ENCODE measurements around the gene SLC25A44. TPM values are rescaled to one million over a fixed set of nuclear protein-coding genes. Genes with fewer than 3 reads are reported as not detected.

The SLC25A44 gene
- total RNA-seq, 2 experiments from 2014 or later = 11.6 to 13.0 TPM

GRCh38 chr1:156160000-156160742 lies 33.7 kb upstream of the SLC25A44 start:
- no peaks in the 10 kb centered on the region for H3K9me3 Mint-ChIP-seq
- no peaks in the 10 kb centered on the region for H3K27me3 Mint-ChIP-seq
- no peaks in the 10 kb centered on the region for H3K9me3 ChIP-seq (ENCODE audit: control insufficient read depth in 1 of 2, insufficient read depth in 1 of 2, low read length in 2 of 2)
- DNase-seq (peak in 1 of 14 experiments; percentile 43), ATAC-seq (ENCODE audit: poor library complexity) (no peak)
- no peak overlapping the region for H3K27ac ChIP-seq (ENCODE audit: low read depth in 1 of 2, low read length in 2 of 2)
- CTCF ChIA-PET = no interaction called here
- H3K27ac Mint-ChIP-seq = peak overlapping the region; percentile 54
- no peaks in the 10 kb centered on the region for H3K27me3 ChIP-seq (ENCODE audit: control insufficient read depth in 1 of 2, insufficient read depth in 2 of 2, low read length in 2 of 2)
- no peaks in the 10 kb centered on the region for H3K36me3 ChIP-seq (ENCODE audit: insufficient read depth, low read length)
- peak overlapping the region; percentile 84 for H3K4me3 Mint-ChIP-seq
- no peaks in the 10 kb centered on the region for H3K36me3 Mint-ChIP-seq (ENCODE audit: low read depth)
- POLR2A ChIA-PET = interaction anchor here (0.6 to 2.3 kb wide), 5 partner anchors 13 to 122 kb away, joined by 3 to 11 read pairs (median 3); partner anchors contain the start of genes PMF1 and SMG5
- H3K4me3 ChIP-seq (ENCODE audit: low read length) = peak overlapping the region; percentile 53
- peaks cover 59% of the 10 kb centered on the region for H3K4me1 Mint-ChIP-seq (ENCODE audit: low read depth)
- peaks cover 37% of the 10 kb centered on the region for H3K4me1 ChIP-seq (ENCODE audit: insufficient read depth, low read length)
- intact Hi-C loops (cut with DNase I, micrococcal nuclease) = no loop called here
- TF ChIP-seq CTCF (IDR thresholded peaks at IDR 0.05) = no peak

GRCh38 chr1:156160743-156161171 lies 33.1 kb upstream of the SLC25A44 start:
- H3K36me3 Mint-ChIP-seq (ENCODE audit: low read depth) = no peaks in the 10 kb centered on the region

GRCh38 chr1:156162430-156163037 lies 31.4 kb upstream of the SLC25A44 start:
- TF ChIP-seq CTCF (IDR thresholded peaks at IDR 0.05) = no peak
- Mint-ChIP-seq H3K27ac (no peak overlapping the region), H3K4me3 (peak overlapping the region; percentile 66), H3K27me3 (no peaks in the 10 kb centered on the region), H3K9me3 (no peaks in the 10 kb centered on the region), H3K4me1 (ENCODE audit: low read depth) (peaks cover 38% of the 10 kb centered on the region), H3K36me3 (ENCODE audit: low read depth) (peaks cover 2% of the 10 kb centered on the region)
- Histone ChIP-seq H3K27me3 (ENCODE audit: control insufficient read depth in 1 of 2, insufficient read depth in 2 of 2, low read length in 2 of 2) (no peaks in the 10 kb centered on the region), H3K36me3 (ENCODE audit: insufficient read depth, low read length) (no peaks in the 10 kb centered on the region), H3K4me1 (ENCODE audit: insufficient read depth, low read length) (peaks cover 25% of the 10 kb centered on the region), H3K9me3 (ENCODE audit: control insufficient read depth in 1 of 2, insufficient read depth in 1 of 2, low read length in 2 of 2) (no peaks in the 10 kb centered on the region), H3K27ac (ENCODE audit: low read depth in 1 of 2, low read length in 2 of 2) (no peak overlapping the region), H3K4me3 (ENCODE audit: low read length) (no peak overlapping the region)
- DNase-seq = peak in 1 of 14 experiments; percentile 31
- no peak for ATAC-seq (ENCODE audit: poor library complexity)
- ChIA-PET CTCF (no interaction called here), POLR2A (interaction anchor here (0.7 to 1.0 kb wide), 2 partner anchors 31 to 63 kb away, joined by 3 to 4 read pairs; partner anchors contain the start of gene SLC25A44)
- intact Hi-C loops (cut with DNase I, micrococcal nuclease) = no loop called here

More at GRCh38 chr1:156160743-156161171, 33.1 kb upstream of the SLC25A44 start:
- H3K36me3 ChIP-seq (ENCODE audit: insufficient read depth, low read length) = no peaks in the 10 kb centered on the region
- intact Hi-C loops (cut with DNase I, micrococcal nuclease) = no loop called here
- peaks cover 32% of the 10 kb centered on the region for H3K4me1 ChIP-seq (ENCODE audit: insufficient read depth, low read length)
- Mint-ChIP-seq H3K4me1 (ENCODE audit: low read depth) (peaks cover 53% of the 10 kb centered on the region), H3K9me3 (no peaks in the 10 kb centered on the region), H3K27me3 (no peaks in the 10 kb centered on the region), H3K4me3 (peak overlapping the region; percentile 84), H3K27ac (peak overlapping the region; percentile 54)
- no peak for TF ChIP-seq CTCF (IDR thresholded peaks at IDR 0.05)
- ChIA-PET CTCF (no interaction called here), POLR2A (interaction anchor here (0.6 to 2.3 kb wide), 5 partner anchors 13 to 121 kb away, joined by 3 to 11 read pairs (median 3); partner anchors contain the start of genes PMF1 and SMG5)
- H3K27ac ChIP-seq (ENCODE audit: low read depth in 1 of 2, low read length in 2 of 2) = no peak overlapping the region
- peak overlapping the region; percentile 53 for H3K4me3 ChIP-seq (ENCODE audit: low read length)
- DNase-seq (peak in 13 of 14 experiments; percentile 23 to 81 (median 53)), ATAC-seq (ENCODE audit: poor library complexity) (peak; percentile 79)
- H3K9me3 ChIP-seq (ENCODE audit: control insufficient read depth in 1 of 2, insufficient read depth in 1 of 2, low read length in 2 of 2) = no peaks in the 10 kb centered on the region
- no peaks in the 10 kb centered on the region for H3K27me3 ChIP-seq (ENCODE audit: control insufficient read depth in 1 of 2, insufficient read depth in 2 of 2, low read length in 2 of 2)

All from CD4-positive, alpha-beta T cell (primary cell).